ENCODE results near the gene APOB.

DNA sequence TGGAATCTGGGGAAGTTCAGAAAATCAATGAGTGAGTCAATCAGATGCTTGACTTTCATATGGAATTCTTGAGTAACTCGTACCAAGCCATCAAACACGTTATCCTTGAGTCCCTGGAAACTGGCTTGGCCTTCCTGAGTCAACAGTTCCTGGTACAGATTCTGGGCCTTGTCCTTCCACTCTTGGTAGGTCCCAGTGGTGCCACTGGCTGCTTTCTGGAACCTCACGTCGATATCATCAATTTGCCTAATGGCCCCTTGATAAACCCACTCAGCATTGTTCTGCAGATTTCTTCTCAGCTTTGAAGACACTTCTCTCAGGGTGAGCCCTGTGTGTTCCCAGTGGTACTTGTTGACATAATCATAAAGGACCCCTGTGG lies 41.1 kb downstream of the APOB start:
- TF ChIP-seq EZH2phosphoT487 (IDR thresholded peaks at IDR 0.05; ENCODE audit: insufficient read depth, low read depth) (no peak), EZH2 (IDR thresholded peaks at IDR 0.05; ENCODE audit: insufficient read depth, poor library complexity, severe bottlenecking) (no peak)
